ENCODE results near the gene KIF6.
"Not testable (repeated sequence)": the region's sequence is repeated elsewhere in the genome, so short reads cannot be mapped to it uniquely, and the experiment has no call there.

Gene KIF6

DNA sequence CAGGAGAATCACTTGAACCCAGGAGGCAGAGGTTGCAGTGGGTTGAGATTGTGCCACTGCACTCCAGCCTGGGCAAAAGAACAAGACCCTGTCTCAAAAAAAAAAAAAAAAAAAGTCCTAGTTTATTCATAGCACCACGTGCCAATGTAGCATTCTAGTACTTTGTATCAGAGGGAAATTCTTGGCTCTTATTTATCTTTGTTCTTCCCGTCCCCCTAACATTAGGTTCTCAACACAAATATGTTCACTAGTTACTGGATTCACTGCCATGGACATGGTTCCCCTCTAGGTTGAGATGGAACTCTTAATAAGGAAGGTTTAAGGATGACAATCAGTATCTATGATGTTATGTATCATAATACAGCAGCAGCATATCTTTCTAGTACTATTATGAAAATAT, 178.5 kb downstream of the KIF6 start:
- DNase-seq: no peak

DNA sequence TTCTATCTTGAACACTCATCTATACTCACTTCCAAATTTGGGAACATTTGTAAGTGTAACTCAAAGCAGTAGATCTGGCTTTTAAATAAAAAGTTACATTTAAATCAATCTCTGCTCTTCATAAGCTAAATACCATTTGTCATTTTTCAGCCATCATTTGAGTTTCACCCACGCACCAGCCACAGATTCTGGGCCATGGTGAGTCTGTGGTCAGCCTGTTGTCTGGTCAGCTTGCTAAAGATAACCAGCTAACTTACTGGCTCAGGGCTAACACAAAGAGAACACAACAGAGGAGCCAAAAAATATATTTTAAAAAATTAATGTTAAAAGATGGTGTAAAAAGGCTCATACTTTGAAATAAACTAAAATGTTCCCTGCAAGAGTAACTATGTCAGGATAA, 181.3 kb downstream of the KIF6 start:
- no peak for DNase-seq

DNA sequence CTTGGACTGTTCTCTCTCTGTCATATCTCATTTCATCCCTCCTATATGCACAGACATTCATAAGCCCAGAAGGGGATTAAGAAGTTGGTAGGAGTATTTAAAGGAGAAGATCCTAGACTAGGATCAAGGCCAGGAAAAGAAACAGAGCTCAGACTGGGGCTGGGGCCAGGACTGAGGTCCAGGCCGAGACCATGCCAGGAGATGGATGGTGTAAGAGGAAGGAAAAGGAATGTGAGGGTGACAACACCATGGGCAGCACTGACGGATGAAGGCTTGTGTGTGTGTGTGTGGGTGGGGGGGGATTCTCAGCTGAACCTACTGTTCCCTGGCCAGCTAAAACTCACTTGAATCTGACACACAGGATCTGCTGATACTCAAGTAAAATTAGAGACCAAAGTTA, 182.1 kb downstream of the KIF6 start:
- DNase-seq: no peak

DNA sequence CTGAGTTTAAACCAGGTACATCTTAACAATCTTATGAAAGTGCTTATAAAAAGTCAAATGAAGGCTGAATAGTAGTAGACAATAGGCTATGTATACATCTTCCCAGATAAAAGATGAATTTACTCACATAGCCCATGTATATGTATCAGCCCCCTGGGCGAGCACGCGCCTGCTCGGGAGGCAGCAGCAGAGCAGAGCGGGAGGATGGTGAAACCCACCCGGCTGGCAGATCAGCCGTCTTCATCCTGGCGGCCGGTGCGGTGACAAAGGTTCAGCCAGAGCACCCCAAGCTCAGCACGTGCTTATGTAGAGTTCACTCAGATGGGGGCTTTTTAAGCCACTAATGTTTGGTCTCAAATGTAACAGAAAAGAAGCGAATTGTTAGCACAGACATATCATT, 184.8 kb downstream of the KIF6 start:
- no peak for DNase-seq

DNA sequence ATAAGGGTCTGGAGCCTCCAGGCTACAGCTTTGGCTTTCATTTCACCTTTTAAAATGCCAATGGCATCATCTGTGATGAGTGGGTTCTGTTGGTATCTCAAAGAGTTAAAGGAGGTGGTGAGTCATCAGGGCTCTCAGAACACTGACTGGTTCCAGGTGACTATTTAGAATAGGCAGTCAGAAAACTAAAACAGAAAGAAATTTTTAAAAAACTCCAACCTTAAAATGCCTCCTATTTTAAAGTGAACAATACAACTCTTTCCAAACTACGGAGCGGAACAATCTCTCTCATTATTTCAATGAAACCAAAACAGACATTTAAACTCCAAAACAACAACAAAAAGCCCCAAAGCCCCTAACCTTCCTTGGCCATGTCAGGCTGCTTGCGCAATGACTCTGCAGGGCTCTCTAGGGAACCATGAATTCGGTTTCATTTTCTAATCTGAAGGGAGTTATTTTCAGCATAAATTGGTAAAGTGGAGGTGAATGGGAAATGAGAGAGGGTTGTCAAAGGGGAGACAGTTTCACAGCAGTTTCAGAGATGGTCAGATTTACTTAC, 194.9 kb downstream of the KIF6 start:
- DNase-seq: no peak

DNA sequence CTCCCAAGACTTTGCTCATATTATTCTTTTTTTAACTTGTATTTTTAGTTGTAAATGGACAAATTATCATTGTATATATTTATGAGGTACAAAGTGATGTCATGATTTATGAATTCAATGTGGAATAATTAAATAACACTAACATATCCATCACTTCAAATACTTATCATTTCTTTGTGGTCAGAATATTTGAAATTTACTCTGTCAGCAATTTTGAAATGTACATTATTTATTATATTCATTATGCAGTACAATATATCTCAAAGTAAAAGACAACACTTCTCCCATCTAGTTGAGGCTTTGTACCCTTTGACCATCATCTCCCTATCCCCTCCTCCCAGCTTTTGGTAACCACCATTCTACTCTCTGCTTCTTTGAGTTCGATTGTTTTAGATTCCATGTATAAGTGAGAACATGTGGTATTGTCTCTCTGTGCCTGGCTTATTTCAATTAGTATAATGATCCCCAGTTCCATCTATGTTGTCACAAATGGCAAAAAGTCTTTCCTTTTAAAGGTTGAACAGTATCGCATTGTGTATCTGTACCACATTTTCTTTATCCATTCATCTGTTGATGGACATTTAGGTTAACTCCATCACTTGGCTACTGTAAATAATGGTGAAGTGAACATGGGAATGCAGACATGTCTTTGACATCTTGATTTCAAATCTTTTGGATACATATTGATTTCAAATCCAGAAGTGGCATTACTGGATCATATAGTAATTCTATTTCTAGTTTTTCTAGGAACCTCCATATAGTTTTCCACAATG, 197.2 kb downstream of the KIF6 start:
- DNase-seq: no peak

DNA sequence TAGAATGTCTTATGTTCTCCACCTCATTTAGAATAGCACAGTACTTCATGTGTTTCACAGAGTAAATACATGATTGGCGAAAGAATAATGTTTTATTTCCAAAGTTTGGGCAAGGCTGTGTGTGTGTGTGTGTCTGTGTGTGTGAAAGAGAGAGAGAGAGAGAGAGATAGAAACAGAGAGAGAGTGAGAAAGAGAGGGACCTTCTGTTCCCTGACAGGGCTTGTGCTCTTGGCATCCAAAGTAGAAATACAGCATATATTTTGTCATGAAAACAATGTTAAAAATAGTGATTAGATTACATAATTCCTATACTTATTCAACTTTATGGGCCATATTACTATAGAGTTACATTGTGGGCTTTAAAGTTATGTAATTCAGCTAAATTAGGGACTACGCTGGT, 201.2 kb downstream of the KIF6 start:
- no peak for DNase-seq

DNA sequence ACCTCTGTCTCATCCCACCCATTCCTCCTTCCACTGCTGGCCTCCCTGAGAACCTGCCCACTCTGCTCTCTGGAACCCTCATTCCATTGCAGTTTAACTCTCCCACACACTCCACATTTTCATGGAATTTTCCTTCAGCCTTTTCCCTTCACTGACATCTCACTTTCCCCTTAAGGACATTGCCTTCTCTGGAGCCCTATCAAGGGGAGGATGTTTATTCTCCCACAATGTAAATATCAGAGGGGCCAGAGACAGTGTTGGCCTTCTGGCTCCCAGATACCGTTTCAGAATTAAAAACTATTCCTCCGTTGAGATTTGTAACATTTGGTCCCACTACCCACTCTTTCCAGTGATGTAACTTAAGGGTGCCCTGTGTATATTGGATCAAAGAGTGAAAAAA, 203.2 kb downstream of the KIF6 start:
- DNase-seq: no peak

DNA sequence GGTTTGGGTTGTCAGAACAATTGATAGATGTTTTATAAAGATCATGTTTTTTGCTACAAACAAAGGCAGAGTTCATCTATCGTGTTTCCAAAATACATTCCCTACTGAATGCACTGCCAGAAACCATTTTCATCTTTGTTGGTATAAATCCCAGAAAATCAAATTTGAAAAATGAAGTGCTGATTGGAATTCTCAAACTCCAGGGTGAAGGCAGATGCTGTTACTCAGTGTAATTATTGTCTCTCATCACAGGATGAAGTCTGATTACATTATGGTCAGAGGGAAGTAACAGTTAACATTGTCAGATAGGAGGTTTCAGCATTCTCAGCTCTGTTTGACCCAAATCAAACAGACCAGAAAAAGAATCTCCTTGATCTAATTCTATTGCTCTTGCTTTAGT, 204.3 kb downstream of the KIF6 start:
- DNase-seq: no peak

DNA sequence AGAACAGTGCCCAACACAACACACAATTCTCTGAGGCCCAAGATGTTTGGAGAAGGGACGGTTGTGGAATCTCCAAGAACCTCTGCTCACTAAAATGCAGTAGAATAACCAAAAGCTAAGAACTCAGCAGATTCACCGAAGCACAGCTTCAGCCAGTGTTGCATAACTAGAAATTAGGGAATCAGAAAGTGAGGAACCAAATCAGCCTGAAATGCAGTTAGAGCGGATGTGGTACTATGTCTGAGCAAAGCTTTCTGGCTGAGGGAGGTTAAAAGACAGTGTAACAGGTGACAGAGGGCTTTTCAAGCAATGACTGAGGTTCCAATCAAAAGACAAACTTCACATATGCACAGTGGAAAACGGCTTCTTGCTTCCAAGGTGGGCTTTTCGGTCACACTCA, 204.8 kb downstream of the KIF6 start:
- no peak for DNase-seq

DNA sequence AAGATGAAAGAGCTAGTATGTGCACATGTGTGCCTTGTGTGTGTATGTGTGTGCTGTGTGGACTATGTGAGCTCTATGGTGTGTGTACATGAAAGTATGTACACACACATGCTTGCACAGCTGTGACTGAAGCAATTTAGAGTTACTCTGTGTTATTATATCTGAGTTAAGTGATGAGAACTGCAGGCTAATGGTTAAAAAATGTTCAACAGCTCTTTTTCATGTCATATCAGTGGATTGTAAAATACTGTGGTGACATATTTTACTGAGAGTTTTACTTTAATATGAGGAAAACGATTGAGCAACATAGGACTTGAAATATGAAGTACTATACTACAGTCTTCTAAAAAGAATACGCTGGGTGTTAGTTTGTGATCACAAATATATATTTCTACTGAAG, 207.0 kb downstream of the KIF6 start:
- no peak for DNase-seq

DNA sequence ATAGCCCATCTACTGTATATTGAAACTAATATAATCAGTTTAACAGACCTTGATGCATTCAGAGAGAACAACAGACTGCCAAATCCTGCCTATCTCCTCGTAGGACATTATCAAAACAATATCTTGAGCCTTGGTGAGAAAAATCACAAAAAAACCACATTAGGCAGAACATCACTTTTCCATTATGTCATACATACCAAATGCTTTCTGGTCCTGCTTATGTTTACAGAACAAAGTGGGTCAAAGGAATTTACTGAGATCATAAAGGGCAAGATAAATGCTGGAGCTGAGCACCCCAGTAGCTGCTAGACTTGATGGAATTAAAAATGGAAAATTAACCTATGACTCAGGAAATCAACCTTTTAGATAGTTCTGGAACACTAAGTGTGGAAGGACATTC, 207.5 kb downstream of the KIF6 start:
- DNase-seq: no peak

DNA sequence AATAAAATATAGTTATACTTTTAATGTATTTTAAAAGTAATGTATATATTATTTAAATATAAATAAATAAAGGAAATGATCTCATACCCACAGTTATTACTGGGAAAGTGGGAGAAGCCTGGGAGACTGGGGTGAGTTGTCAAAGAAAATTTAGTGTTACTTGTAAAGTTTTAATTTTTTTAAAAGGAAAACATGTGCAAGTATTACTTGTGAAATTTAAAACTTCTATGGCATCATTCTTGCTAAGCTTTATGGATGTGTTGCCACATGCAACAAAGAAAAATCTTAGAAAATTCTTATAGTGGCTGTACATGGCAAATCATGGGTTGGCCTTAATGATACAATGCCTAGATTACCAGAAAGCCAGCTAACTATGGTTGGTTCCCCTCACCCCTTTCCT, 208.7 kb downstream of the KIF6 start:
- no peak for DNase-seq

DNA sequence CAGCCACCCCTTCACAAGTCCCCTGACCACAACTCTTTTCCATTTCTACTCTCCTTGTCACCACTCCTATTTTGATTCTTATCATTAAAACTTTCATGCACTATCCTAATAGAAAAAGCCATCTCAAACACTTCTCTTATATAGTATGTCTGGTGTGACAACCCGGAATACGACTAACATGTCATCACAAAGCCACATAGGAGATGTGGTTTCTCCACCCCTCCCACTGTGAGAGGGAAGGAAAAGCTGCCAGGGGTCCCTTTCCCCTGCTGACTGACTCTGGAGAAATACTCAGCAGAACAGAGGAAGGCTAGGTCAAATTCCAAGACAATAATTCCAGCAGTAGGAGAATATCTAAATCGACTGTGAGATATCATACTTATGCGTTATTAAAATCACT, 209.7 kb downstream of the KIF6 start:
- DNase-seq: no peak

DNA sequence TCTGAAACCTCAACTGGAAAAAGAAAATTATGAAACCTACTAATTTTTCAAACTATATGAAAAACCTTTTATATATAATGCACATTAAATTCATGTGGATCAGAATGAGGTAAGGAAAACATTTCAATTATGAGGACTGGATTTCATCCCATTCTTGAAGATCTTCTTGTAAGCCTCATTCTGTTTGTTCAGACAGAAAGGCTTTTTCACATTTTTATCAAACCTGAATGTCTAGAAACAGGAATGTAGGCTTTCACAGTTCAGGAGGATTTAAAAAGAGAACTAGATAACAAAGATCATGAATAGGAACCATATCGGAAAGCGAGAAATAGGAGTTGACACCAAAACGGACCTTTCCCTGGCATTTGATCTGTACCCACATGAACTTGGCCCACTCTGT, 210.2 kb downstream of the KIF6 start:
- no peak for DNase-seq

DNA sequence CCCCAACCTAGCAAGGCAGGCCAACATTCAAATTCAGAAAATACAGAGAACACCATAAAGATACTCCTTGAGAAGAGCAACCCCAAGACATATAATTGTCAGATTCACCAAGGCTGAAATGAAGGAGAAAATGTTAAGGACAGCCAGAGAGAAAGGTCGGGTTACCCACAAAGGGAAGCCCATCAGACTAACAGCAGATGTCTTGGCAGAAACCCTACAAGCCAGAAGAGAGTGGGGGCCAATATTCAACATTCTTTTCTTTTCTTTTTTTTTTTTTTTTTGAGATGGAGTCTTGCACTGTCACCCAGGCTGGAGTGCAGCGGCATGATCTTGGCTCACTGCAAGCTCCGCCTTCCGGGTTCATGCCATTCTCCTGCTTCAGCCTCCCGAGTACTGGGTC, 215.4 kb downstream of the KIF6 start:
- not testable (repeated sequence) for DNase-seq

DNA sequence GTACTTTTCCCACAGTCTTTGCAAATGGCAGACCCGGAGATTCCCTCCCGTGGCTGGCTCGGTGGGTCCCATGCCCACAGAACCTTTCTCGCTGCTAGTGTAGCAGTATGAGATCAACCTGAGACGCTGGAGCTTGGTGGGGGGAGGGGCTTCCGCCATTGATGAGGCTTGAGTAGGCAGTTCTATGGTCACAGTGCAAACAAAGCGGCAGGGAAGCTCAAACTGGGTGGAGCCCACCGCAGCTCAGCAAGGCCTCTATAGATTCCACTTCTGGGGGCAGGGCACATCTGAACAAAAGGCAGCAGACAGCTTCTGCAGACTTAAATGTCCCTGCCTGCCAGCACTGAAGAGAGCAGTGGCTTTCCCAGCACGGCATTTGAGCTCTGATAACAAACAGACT, 216.7 kb downstream of the KIF6 start:
- DNase-seq: no peak

DNA sequence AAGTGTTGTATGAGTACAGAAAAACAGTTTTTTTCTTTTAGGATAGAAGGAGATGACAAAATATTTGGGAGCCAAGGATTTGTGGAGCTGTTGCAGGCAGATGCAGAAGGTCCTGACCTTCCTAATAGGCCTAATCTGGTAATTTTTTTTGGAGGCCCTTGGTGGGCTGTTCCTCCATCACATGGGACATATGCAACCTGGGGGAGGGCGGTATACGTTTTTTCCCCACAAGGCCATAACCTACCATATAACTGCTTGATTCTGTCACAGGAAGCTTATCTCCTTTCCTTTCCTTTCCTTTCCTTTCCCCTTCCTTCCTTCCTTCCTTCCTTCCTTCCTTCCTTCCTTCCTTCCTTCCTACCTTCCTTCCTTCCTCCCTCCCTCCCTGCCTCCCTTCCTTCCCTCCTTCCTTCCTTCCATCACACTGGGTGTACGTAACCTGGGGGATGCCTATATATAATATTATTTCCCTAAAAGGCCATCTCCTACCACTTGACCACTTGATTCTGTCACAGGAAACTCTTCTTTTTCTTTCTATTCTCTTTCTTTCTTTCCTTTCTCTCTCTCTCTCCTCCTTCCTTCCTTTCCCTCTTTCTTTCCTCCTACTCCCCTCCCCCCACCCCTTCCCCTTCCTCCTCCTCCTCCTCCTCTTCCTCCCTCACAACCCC, 217.7 kb downstream of the KIF6 start:
- no peak for DNase-seq

DNA sequence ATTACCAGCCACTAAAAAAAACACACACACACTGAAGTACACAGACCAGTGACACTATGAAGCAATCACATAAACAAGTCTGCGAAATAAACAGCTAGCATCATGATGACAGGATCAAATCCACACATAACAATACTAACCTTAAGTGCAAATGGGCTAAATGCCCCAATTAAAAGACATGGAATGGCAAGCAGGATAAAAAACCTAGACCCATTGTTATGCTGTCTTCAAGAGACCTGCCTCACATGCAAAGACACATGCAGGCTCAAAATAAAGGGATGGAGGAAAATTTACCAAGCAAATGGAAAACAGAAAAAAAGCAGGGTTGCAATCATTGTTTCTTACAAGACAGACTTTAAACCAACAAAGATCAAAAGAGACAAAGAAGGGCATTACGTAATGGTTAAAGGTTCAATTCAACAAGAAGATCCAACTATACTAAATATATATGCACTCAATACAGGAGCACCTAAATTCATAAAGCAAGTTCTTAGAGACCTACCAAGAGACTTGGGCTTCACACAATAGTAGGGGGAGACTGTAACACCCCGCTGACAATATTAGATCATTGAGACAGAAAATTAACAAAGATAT, 222.7 kb downstream of the KIF6 start:
- not testable (repeated sequence) for DNase-seq

DNA sequence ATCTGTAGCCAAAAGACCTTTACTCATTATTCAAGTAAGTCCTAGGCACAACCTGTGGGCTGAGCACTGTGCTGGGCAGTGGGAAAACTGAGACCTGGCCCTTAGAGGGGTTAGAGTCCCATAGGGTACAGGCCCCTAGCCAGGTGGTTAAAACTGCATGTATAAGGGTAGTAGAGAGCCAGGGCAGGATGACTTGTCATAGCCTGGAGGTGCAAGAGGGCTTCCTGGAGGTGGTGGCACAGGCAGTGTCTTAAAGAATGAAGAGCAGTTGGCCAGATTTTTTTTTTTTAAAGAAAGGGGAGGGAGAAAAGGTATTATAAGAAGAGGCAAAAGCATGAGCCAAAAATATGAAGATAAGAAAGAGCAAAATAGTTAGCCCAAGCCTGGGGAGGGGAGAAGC, 226.2 kb downstream of the KIF6 start:
- no peak for DNase-seq

DNA sequence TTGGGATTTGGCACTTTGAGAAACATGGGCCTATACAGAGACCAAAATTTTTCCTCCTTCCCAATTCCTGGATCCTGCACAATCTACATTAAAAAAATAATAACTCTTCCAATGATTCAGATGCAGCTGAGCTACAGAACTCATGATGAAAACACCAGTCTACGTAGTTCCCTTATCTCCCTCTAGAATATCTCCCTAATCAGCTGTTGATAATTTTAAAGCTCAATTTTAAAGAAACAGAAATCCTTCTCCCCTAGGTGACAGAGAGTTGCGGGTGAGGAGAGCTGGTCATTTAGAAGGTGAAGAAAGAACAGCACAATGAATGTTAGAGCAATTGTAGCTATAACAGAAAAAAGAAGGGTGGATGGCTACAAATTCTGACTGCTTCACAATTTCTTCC, 227.1 kb downstream of the KIF6 start:
- no peak for DNase-seq

DNA sequence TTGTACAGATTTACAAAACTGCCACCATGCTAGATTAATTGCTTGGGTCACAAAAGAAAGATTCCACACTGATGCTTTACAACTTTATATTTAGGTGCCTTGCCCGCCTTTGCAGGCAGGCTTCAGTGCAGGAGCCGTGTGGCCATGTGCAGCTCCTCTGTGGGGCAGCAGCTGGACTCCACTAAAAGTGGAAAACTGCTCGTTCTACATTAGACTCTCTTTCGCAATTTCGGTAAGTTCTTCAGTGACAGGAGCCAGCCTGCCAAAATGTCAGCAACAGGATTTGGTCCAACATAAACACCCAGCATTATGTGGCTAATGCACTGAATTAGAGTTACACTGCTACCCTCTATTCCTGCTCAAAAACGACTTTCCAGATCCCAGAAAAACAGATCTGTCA, 228.3 kb downstream of the KIF6 start:
- no peak for DNase-seq

DNA sequence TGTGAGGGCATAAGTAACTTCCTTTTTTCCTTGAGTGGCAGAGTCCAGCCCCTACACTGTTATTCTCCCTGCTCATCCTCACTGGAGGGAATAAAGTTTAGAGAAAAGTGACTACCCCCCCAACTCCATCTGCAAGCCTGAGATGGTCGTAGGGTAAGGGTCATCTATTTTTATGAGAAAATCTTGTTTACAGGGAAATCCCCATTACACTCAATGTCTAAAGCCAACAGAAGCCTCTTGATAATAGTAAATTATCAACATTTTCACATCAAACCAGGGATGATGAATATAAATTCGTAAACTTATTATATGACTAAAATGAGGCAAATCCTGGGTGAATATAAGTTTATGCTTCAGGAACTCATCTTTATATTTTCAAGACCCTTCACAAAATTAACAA, 228.8 kb downstream of the KIF6 start:
- no peak for DNase-seq

DNA sequence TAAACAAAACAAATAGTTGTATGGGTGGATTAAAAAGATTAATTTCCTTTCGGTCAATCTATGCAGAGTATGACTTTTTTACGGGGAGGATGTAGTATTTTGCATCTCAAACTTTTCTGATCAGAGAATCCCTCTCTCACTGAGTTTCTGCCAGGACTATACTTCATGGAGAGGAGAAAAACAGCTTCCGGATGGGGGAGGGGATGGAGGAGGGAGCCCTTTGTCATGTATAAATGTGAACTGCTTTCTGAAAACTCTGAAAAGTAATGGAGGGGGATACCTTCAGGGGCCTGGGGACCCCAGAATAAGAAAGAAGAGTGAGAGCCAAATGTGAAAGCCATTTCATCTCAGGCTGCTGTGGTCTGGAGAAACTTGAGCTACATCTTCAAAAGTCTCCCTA, 229.6 kb downstream of the KIF6 start:
- no peak for DNase-seq
